ENCODE data around the gene ANKRD23. TPM values are rescaled to one million over a fixed set of nuclear protein-coding genes. Genes with fewer than 3 reads are reported as not detected.

The ANKRD23 gene
- total and polyA plus RNA-seq, 2 of the 13 experiments (the other 11 are each of a cell fraction or from before 2014, with no cell fraction given) = 1.5 to 1.6 TPM

DNA sequence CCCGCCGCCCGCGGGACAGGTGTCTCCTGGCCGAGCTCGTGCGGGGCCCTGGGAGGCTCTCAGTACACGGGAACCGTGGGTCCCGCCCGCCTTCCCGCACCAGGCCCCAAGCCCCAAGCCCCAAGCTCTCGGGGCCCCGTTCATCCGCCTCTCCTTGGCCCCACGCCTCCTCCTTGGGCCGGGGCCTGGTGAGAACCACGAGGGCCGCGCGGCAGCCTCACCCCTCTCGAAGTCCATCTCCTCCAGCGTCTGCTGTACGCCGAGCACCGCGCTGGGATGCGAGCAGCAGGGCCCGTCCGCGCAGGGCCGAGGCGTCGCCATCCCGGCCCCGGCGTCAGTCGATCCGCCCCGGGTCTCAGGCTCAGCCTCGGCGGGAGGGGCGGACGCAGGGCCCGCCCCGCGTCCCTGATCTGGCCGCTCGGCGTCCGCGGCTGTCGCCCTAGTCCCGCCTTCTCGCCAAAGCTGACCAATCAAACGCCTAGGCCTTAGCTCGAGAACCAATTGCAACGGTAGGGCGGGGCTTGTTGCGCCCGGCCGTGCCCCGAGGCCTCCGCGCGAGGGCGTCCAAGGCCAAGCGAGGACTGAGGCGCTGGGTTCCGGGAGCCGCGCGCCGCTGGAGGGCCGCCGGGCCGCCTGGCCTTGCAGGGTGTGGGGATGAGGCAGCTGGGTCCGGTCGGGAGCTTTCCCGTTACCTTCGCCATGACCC lies 14.0 kb upstream of the ANKRD23 start, which contains the start of gene ANKRD39 (continued):
- TF ChIP-seq ZBTB7B (CRISPR knock-in tag; IDR thresholded peaks at IDR 0.05) (peak; percentile 21; the same call in 1 of the 2 replicates), ZNF556 (CRISPR knock-in tag; IDR thresholded peaks at IDR 0.05; ENCODE audit: borderline replicate concordance) (peak; percentile 89), ZNF605 (CRISPR knock-in tag; IDR thresholded peaks at IDR 0.05) (peak; percentile 76), SP4 (CRISPR knock-in tag; IDR thresholded peaks at IDR 0.05) (peak; percentile 100), SRF (IDR thresholded peaks at IDR 0.05; ENCODE audit: low read depth, low read length) (0 out of 2 replicates have a peak, but pooled peaks have one; percentile 1), CHD4 (IDR thresholded peaks at IDR 0.05; ENCODE audit: borderline replicate concordance, low read length) (no peak), SMARCE1 (IDR thresholded peaks at IDR 0.05; ENCODE audit: borderline replicate concordance) (no peak), RFX3 (CRISPR knock-in tag; IDR thresholded peaks at IDR 0.05) (no peak), KLF6 (CRISPR knock-in tag; IDR thresholded peaks at IDR 0.05) (peak; percentile 89), MIER3 (CRISPR knock-in tag; IDR thresholded peaks at IDR 0.05; ENCODE audit: borderline replicate concordance) (no peak), ZNF30 (CRISPR knock-in tag; IDR thresholded peaks at IDR 0.05) (no peak), ZNF34 (CRISPR knock-in tag; IDR thresholded peaks at IDR 0.05; ENCODE audit: borderline replicate concordance) (peak; percentile 97), POLR2G (IDR thresholded peaks at IDR 0.05; ENCODE audit: low read depth, low read length) (peak; percentile 95), ZFYVE20 (CRISPR knock-in tag; IDR thresholded peaks at IDR 0.05; ENCODE audit: borderline replicate concordance, low read depth) (no peak)
- TF ChIP-seq, protein P1, sequence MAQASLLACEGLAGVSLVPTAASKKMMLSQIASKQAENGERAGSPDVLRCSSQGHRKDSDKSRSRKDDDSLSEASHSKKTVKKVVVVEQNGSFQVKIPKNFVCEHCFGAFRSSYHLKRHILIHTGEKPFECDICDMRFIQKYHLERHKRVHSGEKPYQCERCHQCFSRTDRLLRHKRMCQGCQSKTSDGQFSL (CRISPR knock-in tag; IDR thresholded peaks at IDR 0.05) = 0 out of 2 replicates have a peak, but pooled peaks have one; percentile 14
- TF ChIP-seq, protein P2, sequence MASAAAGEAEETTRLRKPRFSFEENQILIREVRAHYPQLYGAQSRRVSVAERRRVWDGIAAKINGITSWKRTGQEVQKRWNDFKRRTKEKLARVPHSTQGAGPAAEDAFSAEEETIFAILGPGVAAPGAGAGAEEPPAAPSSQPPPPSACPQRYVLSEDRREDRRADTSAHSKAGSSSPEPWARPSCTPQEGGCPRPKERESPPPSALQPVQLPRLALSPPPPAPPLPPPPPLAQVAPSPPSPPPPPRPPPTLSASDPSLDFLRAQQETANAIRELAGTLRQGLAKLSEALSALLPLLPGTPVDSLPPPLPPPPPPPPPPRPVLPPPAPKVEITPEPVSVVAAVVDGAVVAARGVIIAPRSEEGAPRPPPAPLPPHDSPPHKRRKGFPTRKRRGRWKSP (CRISPR knock-in tag; IDR thresholded peaks at IDR 0.05) = peak; percentile 96
- TF ChIP-seq, protein P3, sequence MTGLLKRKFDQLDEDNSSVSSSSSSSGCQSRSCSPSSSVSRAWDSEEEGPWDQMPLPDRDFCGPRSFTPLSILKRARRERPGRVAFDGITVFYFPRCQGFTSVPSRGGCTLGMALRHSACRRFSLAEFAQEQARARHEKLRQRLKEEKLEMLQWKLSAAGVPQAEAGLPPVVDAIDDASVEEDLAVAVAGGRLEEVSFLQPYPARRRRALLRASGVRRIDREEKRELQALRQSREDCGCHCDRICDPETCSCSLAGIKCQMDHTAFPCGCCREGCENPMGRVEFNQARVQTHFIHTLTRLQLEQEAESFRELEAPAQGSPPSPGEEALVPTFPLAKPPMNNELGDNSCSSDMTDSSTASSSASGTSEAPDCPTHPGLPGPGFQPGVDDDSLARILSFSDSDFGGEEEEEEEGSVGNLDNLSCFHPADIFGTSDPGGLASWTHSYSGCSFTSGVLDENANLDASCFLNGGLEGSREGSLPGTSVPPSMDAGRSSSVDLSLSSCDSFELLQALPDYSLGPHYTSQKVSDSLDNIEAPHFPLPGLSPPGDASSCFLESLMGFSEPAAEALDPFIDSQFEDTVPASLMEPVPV (CRISPR knock-in tag; IDR thresholded peaks at IDR 0.05) = 0 out of 2 replicates have a peak, but pooled peaks have one; percentile 22
- TF ChIP-seq, protein P4, sequence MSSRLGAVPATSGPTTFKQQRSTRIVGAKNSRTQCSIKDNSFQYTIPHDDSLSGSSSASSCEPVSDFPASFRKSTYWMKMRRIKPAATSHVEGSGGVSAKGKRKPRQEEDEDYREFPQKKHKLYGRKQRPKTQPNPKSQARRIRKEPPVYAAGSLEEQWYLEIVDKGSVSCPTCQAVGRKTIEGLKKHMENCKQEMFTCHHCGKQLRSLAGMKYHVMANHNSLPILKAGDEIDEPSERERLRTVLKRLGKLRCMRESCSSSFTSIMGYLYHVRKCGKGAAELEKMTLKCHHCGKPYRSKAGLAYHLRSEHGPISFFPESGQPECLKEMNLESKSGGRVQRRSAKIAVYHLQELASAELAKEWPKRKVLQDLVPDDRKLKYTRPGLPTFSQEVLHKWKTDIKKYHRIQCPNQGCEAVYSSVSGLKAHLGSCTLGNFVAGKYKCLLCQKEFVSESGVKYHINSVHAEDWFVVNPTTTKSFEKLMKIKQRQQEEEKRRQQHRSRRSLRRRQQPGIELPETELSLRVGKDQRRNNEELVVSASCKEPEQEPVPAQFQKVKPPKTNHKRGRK (CRISPR knock-in tag; IDR thresholded peaks at IDR 0.05) = no peak
- TF ChIP-seq, protein P5, sequence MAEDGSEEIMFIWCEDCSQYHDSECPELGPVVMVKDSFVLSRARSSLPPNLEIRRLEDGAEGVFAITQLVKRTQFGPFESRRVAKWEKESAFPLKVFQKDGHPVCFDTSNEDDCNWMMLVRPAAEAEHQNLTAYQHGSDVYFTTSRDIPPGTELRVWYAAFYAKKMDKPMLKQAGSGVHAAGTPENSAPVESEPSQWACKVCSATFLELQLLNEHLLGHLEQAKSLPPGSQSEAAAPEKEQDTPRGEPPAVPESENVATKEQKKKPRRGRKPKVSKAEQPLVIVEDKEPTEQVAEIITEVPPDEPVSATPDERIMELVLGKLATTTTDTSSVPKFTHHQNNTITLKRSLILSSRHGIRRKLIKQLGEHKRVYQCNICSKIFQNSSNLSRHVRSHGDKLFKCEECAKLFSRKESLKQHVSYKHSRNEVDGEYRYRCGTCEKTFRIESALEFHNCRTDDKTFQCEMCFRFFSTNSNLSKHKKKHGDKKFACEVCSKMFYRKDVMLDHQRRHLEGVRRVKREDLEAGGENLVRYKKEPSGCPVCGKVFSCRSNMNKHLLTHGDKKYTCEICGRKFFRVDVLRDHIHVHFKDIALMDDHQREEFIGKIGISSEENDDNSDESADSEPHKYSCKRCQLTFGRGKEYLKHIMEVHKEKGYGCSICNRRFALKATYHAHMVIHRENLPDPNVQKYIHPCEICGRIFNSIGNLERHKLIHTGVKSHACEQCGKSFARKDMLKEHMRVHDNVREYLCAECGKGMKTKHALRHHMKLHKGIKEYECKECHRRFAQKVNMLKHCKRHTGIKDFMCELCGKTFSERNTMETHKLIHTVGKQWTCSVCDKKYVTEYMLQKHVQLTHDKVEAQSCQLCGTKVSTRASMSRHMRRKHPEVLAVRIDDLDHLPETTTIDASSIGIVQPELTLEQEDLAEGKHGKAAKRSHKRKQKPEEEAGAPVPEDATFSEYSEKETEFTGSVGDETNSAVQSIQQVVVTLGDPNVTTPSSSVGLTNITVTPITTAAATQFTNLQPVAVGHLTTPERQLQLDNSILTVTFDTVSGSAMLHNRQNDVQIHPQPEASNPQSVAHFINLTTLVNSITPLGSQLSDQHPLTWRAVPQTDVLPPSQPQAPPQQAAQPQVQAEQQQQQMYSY (CRISPR knock-in tag; IDR thresholded peaks at IDR 0.05) = peak; percentile 100

Data from HepG2 (cell line).